Neuronal stem cell (in vitro differentiated cells): ENCODE measurements around the gene HDAC7.

ENCODE experiments used
- DNase-seq: peaks from one replicate; pipeline ENCODE4 v3.0.0-alpha.2; 2013; ENCODE audit warnings: low spot score
- H2AFZ ChIP-seq: one replicate; pipeline ENCODE4 v1.6.1; 2013; ENCODE audit warnings: mild to moderate bottlenecking, low read length, inconsistent platforms
- H2AK5ac ChIP-seq: 2 replicates; pipeline ENCODE4 v1.6.1; 2013; ENCODE audit warnings: low read depth, mild to moderate bottlenecking, inconsistent platforms, low read length, moderate library complexity, mixed read lengths
- H2BK120ac ChIP-seq: 2 replicates; pipeline ENCODE4 v1.6.1; 2013; ENCODE audit warnings: low read depth, mild to moderate bottlenecking, inconsistent platforms, low read length, moderate library complexity, mixed read lengths
- H2BK12ac ChIP-seq: one replicate; pipeline ENCODE4 v1.6.1; 2013; ENCODE audit warnings: low read length, inconsistent platforms
- H2BK15ac ChIP-seq: 2 replicates; pipeline ENCODE4 v1.6.1; 2013; ENCODE audit warnings: mild to moderate bottlenecking, low read length, inconsistent platforms, mixed read lengths
- H2BK5ac ChIP-seq: one replicate; pipeline ENCODE4 v1.6.1; 2013; ENCODE audit warnings: inconsistent platforms, mild to moderate bottlenecking, low read length, moderate library complexity
- H3K14ac ChIP-seq: one replicate; pipeline ENCODE4 v1.6.1; 2013; ENCODE audit warnings: low read length, inconsistent platforms
- H3K18ac ChIP-seq: 2 replicates; pipeline ENCODE4 v1.6.1; 2013; ENCODE audit warnings: low read length, inconsistent platforms
- H3K23ac ChIP-seq: 2 replicates; pipeline ENCODE4 v1.6.1; 2013; ENCODE audit warnings: low read depth, mild to moderate bottlenecking, mixed read lengths, low read length, inconsistent platforms; ENCODE audit not compliant: poor library complexity
- H3K27ac ChIP-seq: replicated peaks from 3 replicates; pipeline ENCODE4 v1.5.1; 2013; ENCODE audit warnings: low read length, inconsistent platforms
- H3K27me3 ChIP-seq, 3 experiments: 2 replicates each; pipeline ENCODE4 v1.6.1; 2013; ENCODE audit warnings: low read length in 3 of 3, mild to moderate bottlenecking in 2 of 3, inconsistent platforms in 1 of 3, low read depth in 1 of 3, mixed read lengths in 1 of 3, moderate library complexity in 1 of 3; ENCODE audit not compliant: control insufficient read depth in 3 of 3, insufficient read depth in 3 of 3
- H3K36me3 ChIP-seq, 2 donors: replicated peaks in 1 of 2; 2 replicates each; pipeline ENCODE4 v1.6.1; 2013; ENCODE audit warnings: low read length in 2 of 2; ENCODE audit not compliant: control insufficient read depth in 2 of 2, insufficient read depth in 2 of 2
- H3K4ac ChIP-seq: 2 replicates; pipeline ENCODE4 v1.6.1; 2013; ENCODE audit warnings: inconsistent platforms, mild to moderate bottlenecking, low read length, moderate library complexity
- H3K4me1 ChIP-seq, 2 donors: 1 replicate in 1 of 2; 2 replicates in 1 of 2; pipeline ENCODE4 v1.6.1; 2013; ENCODE audit warnings: low read length in 2 of 2, low read depth in 1 of 2; ENCODE audit not compliant: control insufficient read depth in 2 of 2, insufficient read depth in 1 of 2
- H3K4me2 ChIP-seq: one replicate; pipeline ENCODE4 v1.6.1; 2013; ENCODE audit warnings: mild to moderate bottlenecking, low read length, inconsistent platforms; ENCODE audit not compliant: insufficient read depth, poor library complexity, severe bottlenecking
- H3K4me3 ChIP-seq, 2 donors: 2 replicates each; pipeline ENCODE4 v1.5.1; 2013; ENCODE audit warnings: low read length in 2 of 2, mild to moderate bottlenecking in 2 of 2, inconsistent platforms in 1 of 2, moderate library complexity in 1 of 2
- H3K79me1 ChIP-seq: one replicate; pipeline ENCODE4 v1.6.1; 2013; ENCODE audit warnings: low read depth, mild to moderate bottlenecking, inconsistent platforms, low read length, moderate library complexity
- H3K9ac ChIP-seq: one replicate; pipeline ENCODE4 v1.6.1; 2013; ENCODE audit warnings: mild to moderate bottlenecking, low read depth, low read length, inconsistent platforms; ENCODE audit not compliant: poor library complexity
- H3K9me3 ChIP-seq, 2 donors: replicated peaks in 1 of 2; 2 replicates each; pipeline versions ENCODE3 to v1.6.1; 2013; ENCODE audit warnings: low read length in 2 of 2, mild to moderate bottlenecking in 2 of 2, inconsistent platforms in 1 of 2, low read depth in 1 of 2, mixed read lengths in 1 of 2, moderate library complexity in 1 of 2; ENCODE audit not compliant: control insufficient read depth in 2 of 2, insufficient read depth in 1 of 2
- H4K8ac ChIP-seq: one replicate; pipeline ENCODE4 v1.6.1; 2013; ENCODE audit warnings: low read depth, mild to moderate bottlenecking, inconsistent platforms, low read length, moderate library complexity
- H4K91ac ChIP-seq: one replicate; pipeline ENCODE4 v1.6.1; 2013; ENCODE audit warnings: low read length, low read depth, mild to moderate bottlenecking, inconsistent platforms; ENCODE audit not compliant: poor library complexity
- WGBS, 2 donors: extraction: QIAGEN DNeasy Blood & Tissue Kit; methylation state at CpG; one replicate each; pipeline ENCODE4 v1.1.7; 2013; ENCODE audit warnings: missing lambda C conversion rate in 2 of 2, mixed read lengths in 1 of 2; ENCODE audit not compliant: insufficient read length in 2 of 2, insufficient replicate concordance in 1 of 2; ENCODE audit errors: extremely low coverage in 2 of 2; 5-methylcytosine and 5-hydroxymethylcytosine counted together

HDAC7 gene

DNA sequence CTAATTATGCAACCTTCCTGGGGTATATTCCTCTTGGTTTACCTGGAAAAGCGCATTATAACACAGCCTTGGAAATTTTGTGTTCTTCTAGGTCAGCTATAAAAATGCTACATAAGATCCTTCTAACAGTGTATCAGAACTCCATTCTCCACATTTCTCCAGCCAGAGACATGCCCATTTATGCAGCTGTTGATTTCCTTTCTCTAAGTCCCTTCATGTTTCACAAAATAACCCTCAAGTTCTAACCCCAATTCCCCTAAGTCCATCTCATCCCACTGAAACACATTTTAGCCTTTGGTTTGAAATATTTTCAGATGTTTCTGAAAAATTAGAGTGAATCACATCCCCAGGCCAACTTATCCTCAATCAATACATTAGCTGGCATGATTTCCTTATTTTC lies 20.9 kb upstream of the HDAC7 start:
- Histone ChIP-seq H2BK12ac (no peak overlapping the region), H3K9ac (no peak overlapping the region), H3K79me1 (no peaks in the 10 kb centered on the region), H3K9me3 (no peaks in the 10 kb centered on the region), H4K8ac (no peak overlapping the region), H4K91ac (no peak overlapping the region), H3K4me1 (peaks cover 10 to 21% of the 10 kb centered on the region in 2 donors), H3K14ac (no peak overlapping the region), H2BK15ac (no peak overlapping the region), H2AFZ (no peak overlapping the region), H3K36me3 (no peaks in the 10 kb centered on the region), H3K23ac (no peak overlapping the region), H3K18ac (no peak overlapping the region), H3K27ac (no peak overlapping the region), H3K27me3 (peaks cover 0 to 17% (median 2%) of the 10 kb centered on the region in 3 experiments), H2BK120ac (no peak overlapping the region), H3K4me2 (no peak overlapping the region), H2AK5ac (no peak overlapping the region), H3K4me3 (no peak overlapping the region), H2BK5ac (no peak overlapping the region), H3K4ac (no peak overlapping the region)
- no peak for DNase-seq
- no CpG with 5 or more reads among the region's 1 CpG for WGBS, 2 donors

DNA sequence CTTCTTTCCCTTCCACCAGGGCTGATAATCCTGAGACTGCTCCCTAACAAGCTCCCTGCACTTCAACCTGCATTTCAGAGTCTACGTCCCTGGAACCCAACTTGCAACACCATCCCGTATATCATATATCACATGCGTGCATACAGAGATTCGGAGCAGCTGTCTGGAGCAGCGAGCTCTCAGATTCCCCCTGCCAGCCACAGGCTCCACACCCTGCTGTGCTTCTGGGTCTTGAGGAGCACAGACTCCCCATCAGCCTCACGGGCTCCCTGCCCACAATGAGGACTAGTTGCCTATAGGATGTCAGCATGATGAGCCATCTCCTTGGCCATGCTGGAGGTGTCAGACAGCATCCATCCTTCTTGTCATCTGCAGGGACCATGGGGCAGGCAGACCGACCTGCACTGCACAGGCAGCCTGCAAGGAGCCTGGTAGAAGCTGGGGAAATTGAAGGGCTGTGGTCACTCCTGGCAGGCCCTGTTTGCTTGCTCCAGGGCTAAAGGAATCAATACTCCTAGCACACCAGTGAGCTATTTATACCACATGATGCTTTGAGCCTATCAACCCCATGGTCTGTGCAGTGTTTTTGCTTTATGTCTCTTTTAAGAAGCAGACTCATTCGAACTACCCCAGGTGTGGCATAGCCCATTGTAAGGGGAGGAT lies 19.6 kb upstream of the HDAC7 start:
- Histone ChIP-seq H3K14ac (no peak overlapping the region), H3K79me1 (no peaks in the 10 kb centered on the region), H3K4me3 (peak overlapping the region in 1 of 2 donors; percentile 13), H3K27me3 (peaks cover 0 to 17% (median 0%) of the 10 kb centered on the region in 3 experiments), H2AFZ (no peak overlapping the region), H2BK5ac (no peak overlapping the region), H3K9ac (peak overlapping the region; percentile 46), H3K36me3 (no peaks in the 10 kb centered on the region), H3K18ac (no peak overlapping the region), H4K8ac (no peak overlapping the region), H4K91ac (no peak overlapping the region), H3K4ac (no peak overlapping the region), H2BK120ac (no peak overlapping the region), H3K23ac (no peak overlapping the region), H2BK15ac (peak overlapping the region; percentile 8), H2AK5ac (peak overlapping the region; percentile 4), H3K9me3 (no peaks in the 10 kb centered on the region), H2BK12ac (no peak overlapping the region), H3K4me1 (peaks cover 10 to 29% of the 10 kb centered on the region in 2 donors), H3K27ac (no peak overlapping the region), H3K4me2 (no peak overlapping the region)
- no peak for DNase-seq
- WGBS, 2 donors: no CpG with 5 or more reads among the region's 8 CpGs

DNA sequence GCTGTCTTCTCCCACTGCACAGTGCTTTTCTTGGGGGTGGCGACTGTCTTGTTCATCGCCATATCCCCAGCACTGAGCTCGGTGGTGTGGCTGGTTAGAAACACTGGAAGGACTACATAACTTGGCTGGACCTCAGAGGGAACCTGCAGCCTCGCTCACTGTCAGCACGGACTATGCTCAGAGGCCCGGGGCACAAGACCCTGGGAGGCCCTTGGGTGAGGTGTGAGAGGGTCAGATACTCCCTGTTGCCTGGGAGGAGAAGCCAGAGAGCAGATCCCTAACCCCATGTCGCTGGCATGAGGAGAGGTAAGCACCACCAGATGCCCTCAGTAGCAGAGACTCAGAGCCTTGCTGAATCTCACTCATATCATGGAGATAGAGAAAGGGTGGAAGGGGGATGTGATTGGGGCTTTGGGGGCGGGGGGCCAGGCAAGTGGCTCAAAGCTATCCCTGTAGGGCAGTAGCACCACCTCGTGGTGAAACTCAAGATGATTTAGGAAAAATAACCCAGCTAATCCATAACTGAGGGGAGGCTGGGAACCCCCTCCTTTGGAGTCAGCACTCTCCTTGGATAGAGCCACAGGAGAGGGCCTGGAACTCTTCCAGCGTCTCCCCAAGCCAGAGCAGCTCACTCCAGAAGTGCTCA lies 18.7 kb upstream of the HDAC7 start:
- peaks cover 9 to 29% of the 10 kb centered on the region in 2 donors for H3K4me1 ChIP-seq
- no peaks in the 10 kb centered on the region for H3K79me1 ChIP-seq
- no peak overlapping the region for H3K27ac ChIP-seq
- WGBS, 2 donors: no CpG with 5 or more reads among the region's 10 CpGs
- no peak overlapping the region for H2BK15ac ChIP-seq
- H3K9ac ChIP-seq: peak overlapping the region; percentile 24
- no peak overlapping the region for H4K91ac ChIP-seq
- H4K8ac ChIP-seq: no peak overlapping the region
- peaks cover 0 to 17% (median 0%) of the 10 kb centered on the region in 3 experiments for H3K27me3 ChIP-seq
- no peak overlapping the region for H3K4me2 ChIP-seq
- H3K36me3 ChIP-seq: no peaks in the 10 kb centered on the region
- no peak overlapping the region for H3K4me3 ChIP-seq
- no peak overlapping the region for H2AFZ ChIP-seq
- no peak overlapping the region for H2BK120ac ChIP-seq
- no peak for DNase-seq
- H2AK5ac ChIP-seq: peak overlapping the region; percentile 48
- H3K14ac ChIP-seq: no peak overlapping the region
- no peak overlapping the region for H2BK12ac ChIP-seq
- H3K4ac ChIP-seq: no peak overlapping the region
- no peak overlapping the region for H2BK5ac ChIP-seq
- no peaks in the 10 kb centered on the region for H3K9me3 ChIP-seq
- H3K18ac ChIP-seq: peak overlapping the region; percentile 71
- peak overlapping the region; percentile 59 for H3K23ac ChIP-seq
